Measurements from ENCODE around the gene SUB1. TPM values are rescaled to one million over a fixed set of nuclear protein-coding genes. Genes with fewer than 3 reads are reported as not detected.
A peak's percentile ranks its signal among the peaks of the same experiment; 100 is the strongest.
"Not testable (repeated sequence)": the region's sequence is repeated elsewhere in the genome, so short reads cannot be mapped to it uniquely, and the experiment has no call there.

Gene SUB1
- 206 and 228 TPM in 2 replicates for total RNA-seq

GRCh38 chr5:32585446-32586275, at the start of gene SUB1:
SUB1 (plus strand) TSS chr5:32585557; CDS start chr5:32588513, 2,956 bp downstream.
- peak; percentile 64 for DNase-seq (ENCODE audit: extremely low read depth, low read depth, low spot score)

GRCh38 chr5:32536246-32536645, 49.1 kb upstream of the SUB1 start:
- no peak for DNase-seq (ENCODE audit: extremely low read depth, low read depth, low spot score)

GRCh38 chr5:32537437-32538029, 47.8 kb upstream of the SUB1 start:
- DNase-seq (ENCODE audit: extremely low read depth, low read depth, low spot score): not testable (repeated sequence)

- no peak for DNase-seq (ENCODE audit: extremely low read depth, low read depth, low spot score)
These were observed 47.3 kb upstream of the SUB1 start for GRCh38 chr5:32538031-32538547.

GRCh38 chr5:32539981-32540845, 45.1 kb upstream of the SUB1 start:
- DNase-seq (ENCODE audit: extremely low read depth, low read depth, low spot score): no peak

GRCh38 chr5:32541241-32541640, 44.1 kb upstream of the SUB1 start:
- DNase-seq (ENCODE audit: extremely low read depth, low read depth, low spot score): no peak

- no peak for DNase-seq (ENCODE audit: extremely low read depth, low read depth, low spot score)
These were observed 42.9 kb upstream of the SUB1 start for GRCh38 chr5:32542216-32543059.

- no peak for DNase-seq (ENCODE audit: extremely low read depth, low read depth, low spot score)
These were observed 42.1 kb upstream of the SUB1 start for GRCh38 chr5:32543291-32543690.

GRCh38 chr5:32545102-32545800, 40.1 kb upstream of the SUB1 start:
- no peak for DNase-seq (ENCODE audit: extremely low read depth, low read depth, low spot score)

- DNase-seq (ENCODE audit: extremely low read depth, low read depth, low spot score): no peak
These were observed 34.2 kb upstream of the SUB1 start for GRCh38 chr5:32551194-32551593.

- no peak for DNase-seq (ENCODE audit: extremely low read depth, low read depth, low spot score)
These were observed 33.5 kb upstream of the SUB1 start for GRCh38 chr5:32551865-32552264.

GRCh38 chr5:32552491-32552890, 32.9 kb upstream of the SUB1 start:
- DNase-seq (ENCODE audit: extremely low read depth, low read depth, low spot score): not testable (repeated sequence)

GRCh38 chr5:32552936-32553335, 32.4 kb upstream of the SUB1 start:
- no peak for DNase-seq (ENCODE audit: extremely low read depth, low read depth, low spot score)

- DNase-seq (ENCODE audit: extremely low read depth, low read depth, low spot score): not testable (repeated sequence)
These were observed 31.1 kb upstream of the SUB1 start for GRCh38 chr5:32554181-32554780.

GRCh38 chr5:32556543-32556942, 28.8 kb upstream of the SUB1 start:
- not testable (repeated sequence) for DNase-seq (ENCODE audit: extremely low read depth, low read depth, low spot score)

GRCh38 chr5:32559411-32559810, 25.9 kb upstream of the SUB1 start:
- DNase-seq (ENCODE audit: extremely low read depth, low read depth, low spot score): no peak

GRCh38 chr5:32559921-32560320, 25.4 kb upstream of the SUB1 start:
- no peak for DNase-seq (ENCODE audit: extremely low read depth, low read depth, low spot score)

GRCh38 chr5:32562056-32562455, 23.3 kb upstream of the SUB1 start:
- DNase-seq (ENCODE audit: extremely low read depth, low read depth, low spot score): no peak

GRCh38 chr5:32562843-32563242, 22.5 kb upstream of the SUB1 start:
- no peak for DNase-seq (ENCODE audit: extremely low read depth, low read depth, low spot score)
